Hepatocyte (in vitro differentiated cells): ENCODE measurements around the gene NUP58.

Experiments
- CTCF ChIP-seq: fragments of 200-600 bp; sonication (generic); IDR thresholded peaks from 2 replicates; pipeline ENCODE4 v1.5.1; 2016; ENCODE audit warnings: antibody characterized with exemption, mild to moderate bottlenecking; ENCODE audit not compliant: poor library complexity
- EZH2 ChIP-seq: fragments of 200-600 bp; sonication (generic); IDR thresholded peaks from 2 replicates; pipeline ENCODE4 v1.6.1; 2016; ENCODE audit warnings: antibody characterized with exemption, mild to moderate bottlenecking, borderline replicate concordance
- EZH2phosphoT487 ChIP-seq: fragments of 200-600 bp; sonication (generic); IDR thresholded peaks from one replicate; pipeline ENCODE4 v1.6.1; 2018; ENCODE audit warnings: antibody characterized with exemption, mild to moderate bottlenecking, low read depth, moderate library complexity; ENCODE audit not compliant: unreplicated experiment, severe bottlenecking

DNA sequence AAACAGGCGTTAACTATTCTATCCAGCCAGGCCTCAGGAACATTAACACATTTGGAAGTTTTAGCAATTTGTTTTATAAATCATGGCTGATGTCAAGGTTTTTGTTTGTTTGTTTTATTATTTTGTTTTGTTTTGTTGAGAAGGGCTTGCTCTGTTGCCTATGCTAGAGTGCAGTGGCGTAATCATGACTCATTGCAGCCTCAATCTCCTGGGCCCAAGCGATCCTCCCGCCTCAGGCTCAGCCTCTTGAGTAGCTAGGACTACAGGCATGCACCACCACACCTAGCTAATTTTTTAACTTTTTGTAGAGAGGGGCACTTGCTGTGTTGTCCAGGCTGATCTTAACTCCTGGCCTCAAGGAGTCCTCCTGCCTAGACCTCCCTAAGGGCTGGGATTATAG, 28.3 kb downstream of the NUP58 start:
- TF ChIP-seq CTCF: no peak
- TF ChIP-seq EZH2: no peak
- no peak for TF ChIP-seq EZH2phosphoT487
